GM20000 (cell line): ENCODE data around the gene CCDC68.

ENCODE experiments used
- DNase-seq: peaks from one replicate; pipeline ENCODE4 v3.0.0; 2012; ENCODE audit warnings: low spot score
- CTCF ChIP-seq: IDR thresholded peaks from 2 replicates; pipeline ENCODE4 v1.5.1; 2012; ENCODE audit warnings: mild to moderate bottlenecking, control low read depth; ENCODE audit errors: extremely low read depth, missing control alignments

CCDC68 gene

GRCh38 chr18:54999016-54999415, 39.8 kb upstream of the CCDC68 start:
- DNase-seq: no peak
- TF ChIP-seq CTCF: no peak

- no peak for TF ChIP-seq CTCF
- no peak for DNase-seq
Measured at GRCh38 chr18:54995421-54996143, 36.3 kb upstream of the CCDC68 start.

GRCh38 chr18:54991981-54992380, 32.7 kb upstream of the CCDC68 start:
- no peak for DNase-seq
- no peak for TF ChIP-seq CTCF

- no peak for DNase-seq
- TF ChIP-seq CTCF: no peak
Measured at GRCh38 chr18:54984908-54985307, 25.6 kb upstream of the CCDC68 start.

GRCh38 chr18:54983791-54984190, 24.5 kb upstream of the CCDC68 start:
- no peak for DNase-seq
- TF ChIP-seq CTCF: no peak

GRCh38 chr18:54983041-54983686, 23.9 kb upstream of the CCDC68 start:
- peak; percentile 42 for DNase-seq
- TF ChIP-seq CTCF: peak; percentile 18

GRCh38 chr18:54981076-54981475, 21.8 kb upstream of the CCDC68 start:
- no peak for DNase-seq
- TF ChIP-seq CTCF: no peak
